H1 (cell line): ENCODE data around the gene ILKAP. TPM values are rescaled to one million over a fixed set of nuclear protein-coding genes. Genes with fewer than 3 reads are reported as not detected.

Experiments
- CTCF ChIA-PET: fragments of 300-600 bp; sonication (Branson Sonifier 250); formaldehyde crosslinking; loops from one replicate; lab custom pipeline; 2021; ENCODE audit not compliant: partially characterized antibody; lab: Charles Lee
- POLR2A ChIA-PET: fragments of 300-600 bp; sonication (Branson Sonifier 250); formaldehyde crosslinking; loops from one replicate; lab custom pipeline; 2021; ENCODE audit warnings: inconsistent platforms; ENCODE audit not compliant: partially characterized antibody; lab: Charles Lee
- DNase-seq, 2 experiments: peaks; one replicate each; pipeline versions ENCODE4 v3.0.0 to v3.0.0-alpha.2; 2010 to 2022; ENCODE audit warnings: low spot score in 2 of 2, low read depth in 1 of 2, mixed read lengths in 1 of 2
- FAIRE-seq: peaks from 2 replicates; lab custom pipeline; 2011; peaks lifted over from hg19 to GRCh38; lab: Jason Lieb, UNC
- H2AFZ ChIP-seq: 2 replicates; pipeline ENCODE4 v1.8.1; 2012; ENCODE audit warnings: low read length, inconsistent platforms
- H2AK5ac ChIP-seq: 2 replicates; pipeline ENCODE4 v1.6.1; 2013; ENCODE audit warnings: low read depth, low read length
- H2BK120ac ChIP-seq: replicated peaks from 2 replicates; pipeline ENCODE3; 2013; ENCODE audit warnings: low read depth, low read length, inconsistent platforms
- H2BK12ac ChIP-seq: 2 replicates; pipeline ENCODE4 v1.6.1; 2013; ENCODE audit warnings: low read depth, low read length
- H2BK15ac ChIP-seq: 2 replicates; pipeline ENCODE4 v1.6.1; 2013; ENCODE audit warnings: low read length
- H2BK20ac ChIP-seq: 2 replicates; pipeline ENCODE4 v1.6.1; 2013; ENCODE audit warnings: low read length
- H2BK5ac ChIP-seq: 2 replicates; pipeline ENCODE4 v1.6.1; 2013; ENCODE audit warnings: low read depth, low read length
- H3K14ac ChIP-seq: 2 replicates; pipeline ENCODE4 v1.6.1; 2013; ENCODE audit warnings: inconsistent platforms; ENCODE audit not compliant: insufficient read length
- H3K18ac ChIP-seq: 2 replicates; pipeline ENCODE4 v1.6.1; 2013; ENCODE audit warnings: low read length; ENCODE audit errors: extremely low read depth
- H3K23ac ChIP-seq: 2 replicates; pipeline ENCODE4 v1.6.1; 2013; ENCODE audit warnings: inconsistent platforms; ENCODE audit not compliant: insufficient read length
- H3K23me2 ChIP-seq: 2 replicates; pipeline ENCODE4 v1.6.1; 2013; ENCODE audit warnings: low read depth, low read length
- H3K27ac ChIP-seq: 2 replicates; pipeline ENCODE4 v1.6.1; 2011; ENCODE audit warnings: low read depth, low read length, inconsistent platforms
- H3K27me3 ChIP-seq, 4 experiments: replicated peaks in 1 of 4; 1 replicate in 1 of 4; 2 replicates in 3 of 4; pipeline versions ENCODE4 v1.6.1 to v1.8.1; 2011 to 2013; ENCODE audit warnings: low read length in 3 of 4, mild to moderate bottlenecking in 3 of 4, inconsistent platforms in 2 of 4, mixed read lengths in 2 of 4, moderate library complexity in 1 of 4; ENCODE audit not compliant: control insufficient read depth in 3 of 4, insufficient read depth in 3 of 4; ENCODE audit errors: extremely low read depth in 1 of 4
- H3K36me3 ChIP-seq, 4 experiments: 2 replicates each; pipeline versions ENCODE4 v1.6.1 to v1.8.1; 2011 to 2013; ENCODE audit warnings: mild to moderate bottlenecking in 4 of 4, low read length in 3 of 4, moderate library complexity in 2 of 4, control low read depth in 1 of 4, inconsistent platforms in 1 of 4; ENCODE audit not compliant: insufficient read depth in 4 of 4, control insufficient read depth in 2 of 4
- H3K4ac ChIP-seq: replicated peaks from 2 replicates; pipeline ENCODE3; 2013; ENCODE audit warnings: low read length, low read depth, mixed read lengths, inconsistent platforms; ENCODE audit not compliant: insufficient read length
- H3K4me1 ChIP-seq, 4 experiments: replicated peaks in 1 of 4; 1 replicate in 1 of 4; 2 replicates in 3 of 4; pipeline versions ENCODE4 v1.6.1 to v1.8.1; 2011 to 2013; ENCODE audit warnings: low read length in 3 of 4, inconsistent platforms in 2 of 4, mixed read lengths in 1 of 4; ENCODE audit not compliant: insufficient read depth in 4 of 4, control insufficient read depth in 3 of 4
- H3K4me2 ChIP-seq, 2 experiments: 2 replicates each; pipeline versions ENCODE4 v1.6.1 to v1.8.1; 2011 to 2013; ENCODE audit warnings: low read depth in 2 of 2, low read length in 2 of 2, control low read depth in 1 of 2, inconsistent platforms in 1 of 2, mild to moderate bottlenecking in 1 of 2; ENCODE audit not compliant: insufficient read depth in 1 of 2
- H3K4me3 ChIP-seq, 4 experiments: fragments of 200-600, 300-600 bp in 1 of 4; sonication (generic), shearing (Covaris generic), sonication (Bioruptor Twin) in 1 of 4; 2 replicates each; pipeline versions ENCODE4 v1.5.1 to v1.8.1; 2011 to 2016; ENCODE audit warnings: low read length in 4 of 4, low read depth in 3 of 4, control low read depth in 2 of 4, inconsistent platforms in 2 of 4, mild to moderate bottlenecking in 2 of 4, mixed read lengths in 1 of 4, moderate library complexity in 1 of 4; ENCODE audit not compliant: insufficient read depth in 2 of 4; ENCODE audit errors: extremely low read depth in 1 of 4
- H3K56ac ChIP-seq: replicated peaks from 2 replicates; pipeline ENCODE3; 2013; ENCODE audit warnings: low read depth, mild to moderate bottlenecking, mixed read lengths, low read length, inconsistent platforms; ENCODE audit not compliant: insufficient read length
- H3K79me1 ChIP-seq: 2 replicates; pipeline ENCODE4 v1.6.1; 2013; ENCODE audit warnings: low read depth, low read length, control low read depth
- H3K79me2 ChIP-seq, 2 experiments: 2 replicates each; pipeline versions ENCODE4 v1.6.1 to v1.8.1; 2012 to 2013; ENCODE audit warnings: low read length in 2 of 2, mild to moderate bottlenecking in 2 of 2, inconsistent platforms in 1 of 2; ENCODE audit not compliant: insufficient read depth in 2 of 2, control insufficient read depth in 1 of 2
- H3K9ac ChIP-seq, 4 experiments: replicated peaks in 1 of 4; 1 replicate in 1 of 4; 2 replicates in 3 of 4; pipeline versions ENCODE4 v1.6.1 to v1.8.1; 2011 to 2013; ENCODE audit warnings: low read depth in 3 of 4, low read length in 3 of 4, control low read depth in 2 of 4, mild to moderate bottlenecking in 2 of 4, moderate library complexity in 2 of 4, inconsistent platforms in 1 of 4; ENCODE audit errors: extremely low read depth in 1 of 4
- H3K9me3 ChIP-seq, 2 experiments: 2 replicates each; pipeline versions ENCODE4 v1.6.1 to v1.8.1; 2012 to 2013; ENCODE audit warnings: mild to moderate bottlenecking in 2 of 2, moderate library complexity in 2 of 2, control low read depth in 1 of 2, inconsistent platforms in 1 of 2, low read depth in 1 of 2, low read length in 1 of 2, mixed read lengths in 1 of 2; ENCODE audit not compliant: insufficient read depth in 2 of 2
- H4K20me1 ChIP-seq, 2 experiments: replicated peaks in 1 of 2; 2 replicates each; pipeline versions ENCODE3 to v1.8.1; 2011 to 2013; ENCODE audit warnings: inconsistent platforms in 2 of 2, low read length in 2 of 2, mild to moderate bottlenecking in 1 of 2; ENCODE audit not compliant: insufficient read depth in 2 of 2, control insufficient read depth in 1 of 2
- H4K5ac ChIP-seq: 2 replicates; pipeline ENCODE4 v1.6.1; 2013; ENCODE audit warnings: low read length, low read depth, mixed read lengths, inconsistent platforms; ENCODE audit not compliant: insufficient read length
- H4K8ac ChIP-seq: 2 replicates; pipeline ENCODE4 v1.8.0; 2013; ENCODE audit warnings: mild to moderate bottlenecking, moderate library complexity, low read length, inconsistent platforms; ENCODE audit not compliant: insufficient read depth; ENCODE audit errors: extremely low read depth
- H4K91ac ChIP-seq: replicated peaks from 2 replicates; pipeline ENCODE3; 2013; ENCODE audit warnings: low read length, mixed read lengths, inconsistent platforms; ENCODE audit not compliant: insufficient read length
- ASH2L ChIP-seq: fragments of 200-600, 300-600 bp; sonication (generic); IDR thresholded peaks from one replicate; pipeline ENCODE4 v1.7.1; 2017; ENCODE audit warnings: low read length
- CBX5 ChIP-seq: fragments of 300-800, 300-1000 bp; sonication (generic); IDR thresholded peaks from 2 replicates; pipeline ENCODE4 v1.7.1; 2016; ENCODE audit warnings: antibody characterized with exemption, low read length, low read depth
- WGBS, 2 experiments: shearing (Covaris generic) in 1 of 2; methylation state at CpG; one replicate each; pipeline versions ENCODE4 v1.1.6 to v1.1.7; 2013 to 2015; ENCODE audit warnings: low lambda C conversion rate in 2 of 2, mixed read lengths in 2 of 2, inconsistent platforms in 1 of 2, low coverage in 1 of 2, missing lambda C conversion rate in 1 of 2; ENCODE audit not compliant: insufficient replicate concordance in 2 of 2, insufficient coverage in 1 of 2, insufficient read length in 1 of 2; ENCODE audit errors: extremely low coverage in 1 of 2, missing lambda C conversion rate in 1 of 2; 5-methylcytosine and 5-hydroxymethylcytosine counted together
- polyA plus RNA-seq, 7 experiments: library from polyadenylated mRNA; depleted of rRNA in 3 of 7; stranded (reverse) in 5 of 7; unstranded in 2 of 7; fragments of >200 nt in 5 of 7; fragments of 200-250 nt in 2 of 7; gene quantifications; 1 replicate in 5 of 7; 2 replicates in 1 of 7; 4 replicates in 1 of 7; pipeline versions ENCODE4 v1.2.1 to v1.2.3, GENCODE V29; 2011 to 2013; ENCODE audit warnings: missing spikeins in 2 of 7, mixed read lengths in 2 of 7
- total RNA-seq: library from RNA; stranded (reverse); fragmentation: NEBNext Ultra II Directional; extraction: Animal tissue kit (Norgen Biotek cat#: 25700); gene quantifications from 2 replicates; pipeline ENCODE4 v1.2.1, GENCODE V29; 2021

The ILKAP gene
- total and polyA plus RNA-seq, 2 of the 8 experiments (the other 6 are each of a cell fraction or from before 2014, with no cell fraction given), result 23.5 to 33.8 TPM

DNA sequence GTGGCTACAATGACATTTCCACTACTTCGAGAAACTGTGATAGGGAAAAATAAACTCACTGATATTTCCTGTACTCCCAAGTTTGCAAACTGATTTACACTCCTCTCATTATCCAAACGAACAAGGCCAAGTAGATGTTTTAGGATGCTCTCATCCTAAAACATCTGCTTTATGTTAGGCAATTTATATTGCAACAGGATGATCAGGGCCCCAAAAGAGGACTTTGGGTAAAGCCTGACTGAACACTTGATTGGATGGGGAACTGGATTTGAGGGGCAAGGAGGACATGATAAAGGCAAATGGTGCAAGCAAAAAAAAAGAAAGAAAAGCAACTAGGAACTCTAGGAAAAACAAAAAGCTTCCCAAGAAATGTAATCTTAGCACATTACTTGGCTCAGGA, 38.5 kb upstream of the ILKAP start:
- H3K9ac ChIP-seq, result no peak overlapping the region; a peak in 1 of 7 replicates
- H2AFZ ChIP-seq, result no peak overlapping the region
- DNase-seq (no peak), FAIRE-seq (no peak)
- H4K5ac ChIP-seq, result no peak overlapping the region
- ChIA-PET POLR2A (interaction anchor here (1.6 to 3.0 kb wide), 2 partner anchors 9 to 11 kb away, joined by 4 to 21 read pairs; no protein-coding TSS in a partner anchor), CTCF (interaction anchor here (1.4 to 16.7 kb wide), 2 partner anchors 20 to 36 kb away, joined by 5 to 208 read pairs; no protein-coding TSS in a partner anchor)
- peaks cover 0 to 7% (median 0%) of the 10 kb centered on the region in 4 experiments; a peak in 1 of 8 replicates for H3K36me3 ChIP-seq
- H3K27me3 ChIP-seq, result peaks cover 8 to 38% (median 29%) of the 10 kb centered on the region in 4 experiments
- H4K91ac ChIP-seq, result no peak overlapping the region
- H3K79me1 ChIP-seq, result no peaks in the 10 kb centered on the region
- no peak overlapping the region for H2AK5ac ChIP-seq
- H3K18ac ChIP-seq, result no peak overlapping the region
- H2BK15ac ChIP-seq, result no peak overlapping the region
- H3K27ac ChIP-seq, result no peak overlapping the region
- no peak overlapping the region for H3K56ac ChIP-seq
- H3K4me3 ChIP-seq, result peak overlapping the region in 1 of 4 experiments; percentile 81; a peak in 2 of 8 replicates
- H4K8ac ChIP-seq, result no peak overlapping the region
- H3K14ac ChIP-seq, result no peak overlapping the region
- H3K23ac ChIP-seq, result no peak overlapping the region
- H3K4ac ChIP-seq, result no peak overlapping the region
- H2BK120ac ChIP-seq, result no peak overlapping the region
- peaks cover 15% of the 10 kb centered on the region; the same call in 1 of the 2 replicates for H3K23me2 ChIP-seq
- TF ChIP-seq ASH2L, result no peak
- no peak for TF ChIP-seq CBX5
- H2BK5ac ChIP-seq, result no peak overlapping the region
- H3K9me3 ChIP-seq, result peaks cover 0 to 10% of the 10 kb centered on the region in 2 experiments; a peak in 2 of 4 replicates
- peaks cover 0 to 8% of the 10 kb centered on the region in 2 experiments for H4K20me1 ChIP-seq
- WGBS, 2 experiments, result 88% methylated on average over 2 of the region's 2 CpGs; no CpG with 5 or more reads in 1 of the 2 experiments
- no peak overlapping the region for H2BK12ac ChIP-seq
- H3K79me2 ChIP-seq, result no peaks in the 10 kb centered on the region
- H2BK20ac ChIP-seq, result no peak overlapping the region
- H3K4me1 ChIP-seq, result peaks cover 3 to 15% (median 7%) of the 10 kb centered on the region in 4 experiments
- peak overlapping the region in 1 of 2 experiments; percentile 94; a peak in 1 of 4 replicates for H3K4me2 ChIP-seq
